Right lobe of liver (tissue), 6 donors: Measurements from ENCODE around the gene HOXB3. TPM values are rescaled to one million over a fixed set of nuclear protein-coding genes. Genes with fewer than 3 reads are reported as not detected.

Experiments used
- ATAC-seq, 4 donors: fragments of 200-7000 bp; cut with Tn5 transposase; one replicate each; pipeline ENCODE4 v1.9.1; 2020; ENCODE audit warnings: mild to moderate bottlenecking in 4 of 4, moderate library complexity in 4 of 4
- DNase-seq, 3 donors: peaks; one replicate each; pipeline ENCODE4 v3.0.0-alpha.2; 2020
- H3K27ac ChIP-seq, 3 donors: fragments of 200-600 bp; one replicate each; pipeline ENCODE4 v1.8.0; 2022
- H3K27me3 ChIP-seq, 2 donors: fragments of 200-600 bp; one replicate each; pipeline ENCODE4 v1.8.0; 2022
- H3K36me3 ChIP-seq, 4 donors: fragments of 200-600 bp; sonication (generic) in 1 of 4; one replicate each; pipeline versions ENCODE4 v1.5.1 to v1.8.0; 2017 to 2022; ENCODE audit warnings: control low read depth in 1 of 4
- H3K4me1 ChIP-seq, 4 donors: fragments of 200-600 bp; sonication (generic) in 1 of 4; one replicate each; pipeline versions ENCODE4 v1.5.1 to v1.8.0; 2017 to 2022; ENCODE audit warnings: control low read depth in 1 of 4
- H3K4me3 ChIP-seq, 3 donors: fragments of 200-600 bp; one replicate each; pipeline ENCODE4 v1.8.0; 2022
- H3K9me3 ChIP-seq, 4 donors: fragments of 200-600 bp; sonication (generic) in 1 of 4; one replicate each; pipeline versions ENCODE4 v1.5.1 to v1.8.0; 2017 to 2022; ENCODE audit warnings: control low read depth in 1 of 4
- POLR2A ChIP-seq: fragments of 450-650 bp; IDR thresholded peaks from one replicate; pipeline ENCODE4 v1.6.1; 2017; ENCODE audit warnings: antibody characterized with exemption, mild to moderate bottlenecking
- WGBS: methylation state at CpG from one replicate; pipeline ENCODE4 v1.1.6; 2018; ENCODE audit warnings: low coverage, low lambda C conversion rate; ENCODE audit not compliant: insufficient coverage; ENCODE audit errors: missing lambda C conversion rate; 5-methylcytosine and 5-hydroxymethylcytosine counted together
- intact Hi-C, 2 donors: fragments of 100-400 bp; cut with DNase I; formaldehyde crosslinking; loops; one replicate each; pipeline versions ENCODE4 v1.11.2 to v1.14.1; 2022
- total RNA-seq, 6 experiments: library from RNA; depleted of rRNA in 2 of 6; stranded (reverse); fragments of >200 nt in 2 of 6; fragmentation: NEBNext Ultra II Directional in 3 of 6; extraction: Animal tissue kit (Norgen Biotek cat#: 25700) in 3 of 6; gene quantifications; one replicate each; pipeline versions ENCODE4 v1.1.0 to v1.2.4, GENCODE V29; 2016 to 2023
- TF ChIP-seq, protein P1 (sequence below), 4 donors: fragments of 200-600 bp in 3 of 4; fragments of 450-650 bp in 1 of 4; IDR thresholded peaks; one replicate each; pipeline versions ENCODE4 v1.5.1 to v1.8.0; 2016 to 2022; ENCODE audit warnings: antibody characterized with exemption in 4 of 4, mild to moderate bottlenecking in 2 of 4
- donor health status: DM: no; HTN: yes; CAD: no.
- donor health status: DM: no; HTN: no; CAD: no.
- donor health status: DM: no; HTN: no; CAD: no.
- donor health status: DM: no; HTN: yes; CAD: no.
- donor health status: DM: no; HTN: yes; CAD: no.

HOXB3 gene
- total RNA-seq, 6 experiments from 2014 or later: 0.99 to 3.2 (median 2.6) TPM

DNA sequence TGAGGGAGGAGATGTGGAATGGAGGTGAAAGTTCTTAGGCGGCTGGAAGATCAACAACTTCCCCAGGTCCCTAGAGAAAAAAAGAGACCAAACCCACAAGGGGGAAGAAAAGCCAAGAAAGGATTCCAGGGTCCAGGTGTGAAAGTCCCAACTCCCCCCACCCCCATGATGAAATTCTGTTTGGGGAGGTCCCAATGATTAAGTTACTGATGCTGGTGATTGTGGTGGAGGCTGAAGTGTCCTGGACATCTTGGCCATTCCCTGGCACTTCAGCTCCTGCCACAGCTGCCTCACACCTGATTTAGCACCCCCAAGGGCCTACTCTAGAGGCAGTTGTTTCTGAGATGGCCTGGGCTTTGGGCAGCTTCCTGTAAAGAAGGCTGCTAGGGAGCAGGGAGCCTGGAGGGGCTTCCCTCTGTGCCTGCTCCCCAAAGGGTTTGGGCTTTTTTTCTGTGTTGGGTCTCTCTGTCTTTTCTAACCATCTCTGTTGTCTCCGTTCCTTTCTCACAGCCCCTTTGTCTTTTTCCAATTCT lies 25.0 kb downstream of the HOXB3 start:
- intact Hi-C loops: no loop called here
- Histone ChIP-seq H3K27me3 (peaks cover 0 to 7% of the 10 kb centered on the region in 2 donors), H3K27ac (peak overlapping the region in 1 of 3 donors; percentile 47), H3K4me3 (no peak overlapping the region), H3K9me3 (no peaks in the 10 kb centered on the region), H3K4me1 (no peaks in the 10 kb centered on the region), H3K36me3 (no peaks in the 10 kb centered on the region)
- ATAC-seq (no peak), DNase-seq (no peak)
- TF ChIP-seq, protein P1, sequence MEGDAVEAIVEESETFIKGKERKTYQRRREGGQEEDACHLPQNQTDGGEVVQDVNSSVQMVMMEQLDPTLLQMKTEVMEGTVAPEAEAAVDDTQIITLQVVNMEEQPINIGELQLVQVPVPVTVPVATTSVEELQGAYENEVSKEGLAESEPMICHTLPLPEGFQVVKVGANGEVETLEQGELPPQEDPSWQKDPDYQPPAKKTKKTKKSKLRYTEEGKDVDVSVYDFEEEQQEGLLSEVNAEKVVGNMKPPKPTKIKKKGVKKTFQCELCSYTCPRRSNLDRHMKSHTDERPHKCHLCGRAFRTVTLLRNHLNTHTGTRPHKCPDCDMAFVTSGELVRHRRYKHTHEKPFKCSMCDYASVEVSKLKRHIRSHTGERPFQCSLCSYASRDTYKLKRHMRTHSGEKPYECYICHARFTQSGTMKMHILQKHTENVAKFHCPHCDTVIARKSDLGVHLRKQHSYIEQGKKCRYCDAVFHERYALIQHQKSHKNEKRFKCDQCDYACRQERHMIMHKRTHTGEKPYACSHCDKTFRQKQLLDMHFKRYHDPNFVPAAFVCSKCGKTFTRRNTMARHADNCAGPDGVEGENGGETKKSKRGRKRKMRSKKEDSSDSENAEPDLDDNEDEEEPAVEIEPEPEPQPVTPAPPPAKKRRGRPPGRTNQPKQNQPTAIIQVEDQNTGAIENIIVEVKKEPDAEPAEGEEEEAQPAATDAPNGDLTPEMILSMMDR (IDR thresholded peaks at IDR 0.05): no peak
- TF ChIP-seq POLR2A: no peak
- 6% methylated on average over 2 of the region's 2 CpGs for WGBS

DNA sequence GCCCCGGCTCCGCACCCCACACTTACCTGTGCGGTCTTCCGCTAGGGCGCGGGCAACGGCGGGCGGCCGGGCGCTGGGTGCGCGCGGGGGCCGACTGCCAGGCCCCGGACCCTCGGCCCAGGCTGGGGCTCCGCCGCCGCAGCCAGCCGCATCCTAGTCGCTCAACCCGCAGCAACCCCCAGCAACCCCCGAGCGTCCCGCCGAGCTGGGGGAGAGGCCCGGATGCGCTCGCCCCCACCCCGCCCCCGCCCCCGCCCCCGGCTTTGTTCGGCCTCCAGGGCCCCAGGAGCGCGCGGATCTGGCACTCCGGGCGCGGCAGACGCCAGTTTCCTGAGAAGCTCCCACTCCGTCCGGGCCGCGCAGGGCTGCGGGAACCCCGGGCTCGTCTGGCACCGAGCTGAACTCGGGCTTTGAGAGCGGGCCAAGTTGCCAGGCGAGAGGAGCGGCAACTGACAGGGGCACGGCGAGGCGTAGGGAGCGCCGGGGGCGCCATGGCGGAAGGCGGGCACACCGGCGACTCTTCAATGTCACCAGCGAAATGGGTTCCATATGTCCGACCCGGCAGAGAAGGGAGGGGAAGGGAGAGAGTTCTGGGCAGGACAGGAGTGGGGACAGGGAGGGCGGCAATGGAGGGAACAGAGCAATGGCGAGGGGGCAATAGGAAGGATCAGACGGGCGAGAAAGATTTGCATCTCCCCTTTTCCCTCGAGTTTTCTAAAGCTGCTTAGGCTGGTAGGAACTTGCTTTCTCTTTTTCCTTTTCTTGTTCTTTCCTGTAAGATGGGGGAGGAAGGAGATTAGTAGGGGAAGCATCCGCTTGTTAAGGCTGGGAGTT lies 25.6 kb downstream of the HOXB3 start:
- Histone ChIP-seq H3K27me3 (peaks cover 0 to 11% of the 10 kb centered on the region in 2 donors), H3K9me3 (no peaks in the 10 kb centered on the region), H3K27ac (peak overlapping the region; percentile 29 to 47 (median 47)), H3K4me1 (no peaks in the 10 kb centered on the region), H3K4me3 (peak overlapping the region in 1 of 3 donors; percentile 16), H3K36me3 (no peaks in the 10 kb centered on the region)
- no peak for TF ChIP-seq POLR2A
- TF ChIP-seq, protein P1 (IDR thresholded peaks at IDR 0.05): no peak
- WGBS: 7% methylated on average over 25 of the region's 73 CpGs
- ATAC-seq (peak; percentile 30 to 37 (median 34)), DNase-seq (no peak)
- intact Hi-C loops: no loop called here

DNA sequence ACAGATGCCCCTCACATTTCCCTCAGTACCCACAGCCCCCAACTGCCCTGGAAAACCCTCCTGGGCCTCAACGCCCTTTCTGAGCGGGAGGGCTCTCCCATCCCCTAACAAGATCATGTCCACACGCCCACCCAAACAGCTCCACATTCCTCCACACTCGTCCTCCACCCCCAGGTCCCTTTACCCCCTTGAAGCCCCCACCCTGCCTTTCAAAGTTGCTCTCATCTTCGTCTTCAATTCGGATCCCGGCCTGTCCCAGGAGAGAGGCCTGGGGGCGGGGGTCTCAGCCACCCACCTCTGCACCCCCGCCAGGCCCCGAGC lies 26.2 kb downstream of the HOXB3 start:
- Histone ChIP-seq H3K27ac (peak overlapping the region in 2 of 3 donors; percentile 4 to 24), H3K36me3 (no peaks in the 10 kb centered on the region), H3K9me3 (no peaks in the 10 kb centered on the region), H3K4me3 (peak overlapping the region in 1 of 3 donors; percentile 16), H3K4me1 (no peaks in the 10 kb centered on the region), H3K27me3 (peaks cover 0 to 13% of the 10 kb centered on the region in 2 donors)
- intact Hi-C loops: no loop called here
- DNase-seq (no peak), ATAC-seq (no peak)
- 14% methylated on average over 10 of the region's 10 CpGs for WGBS
- no peak for TF ChIP-seq POLR2A
- TF ChIP-seq, protein P1 (IDR thresholded peaks at IDR 0.05): no peak

DNA sequence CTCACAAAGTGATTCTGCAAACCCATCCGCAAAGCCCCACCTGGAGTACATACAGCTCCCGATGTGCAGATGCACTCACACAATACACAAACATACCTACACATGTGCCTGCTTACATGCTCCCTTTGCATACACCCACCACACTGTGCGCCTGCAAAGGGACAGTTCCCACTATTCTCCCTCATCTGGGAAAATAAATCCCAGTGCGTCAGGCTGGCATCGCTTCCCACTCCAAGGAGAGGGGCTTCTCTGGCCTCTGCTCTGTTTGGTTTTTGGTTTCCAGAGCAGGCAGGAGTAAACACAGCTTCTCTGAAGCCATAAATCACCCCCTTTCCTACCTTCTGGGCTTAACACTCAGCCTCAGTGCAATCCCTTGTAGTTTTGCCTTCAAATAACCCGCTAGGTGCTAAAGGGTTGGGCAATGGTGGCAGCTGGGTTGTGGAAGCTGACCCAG lies 26.6 kb downstream of the HOXB3 start:
- H3K36me3 ChIP-seq: no peaks in the 10 kb centered on the region
- DNase-seq (no peak), ATAC-seq (no peak)
- intact Hi-C loops: no loop called here
- TF ChIP-seq, protein P1 (IDR thresholded peaks at IDR 0.05): no peak
- no peak for TF ChIP-seq POLR2A
- H3K27me3 ChIP-seq: peaks cover 0 to 9% of the 10 kb centered on the region in 2 donors
- no peak overlapping the region for H3K4me3 ChIP-seq
- no peaks in the 10 kb centered on the region for H3K4me1 ChIP-seq
- 22% methylated on average over 4 of the region's 6 CpGs for WGBS
- no peaks in the 10 kb centered on the region for H3K9me3 ChIP-seq
- peak overlapping the region in 1 of 3 donors; percentile 4 for H3K27ac ChIP-seq
